IPS-18c (cell line): Measurements from ENCODE around the gene SLC12A7.

ENCODE experiments used
- H3K4me3 ChIP-seq: 2 replicates; pipeline ENCODE4 v1.7.0; 2013; ENCODE audit warnings: low read depth, mild to moderate bottlenecking, low read length, moderate library complexity; ENCODE audit not compliant: insufficient read depth
- H3K9me3 ChIP-seq: one replicate; pipeline ENCODE4 v1.6.1; 2013; ENCODE audit warnings: mild to moderate bottlenecking, low read length, moderate library complexity; ENCODE audit not compliant: control insufficient read depth, insufficient read depth

SLC12A7 gene

DNA sequence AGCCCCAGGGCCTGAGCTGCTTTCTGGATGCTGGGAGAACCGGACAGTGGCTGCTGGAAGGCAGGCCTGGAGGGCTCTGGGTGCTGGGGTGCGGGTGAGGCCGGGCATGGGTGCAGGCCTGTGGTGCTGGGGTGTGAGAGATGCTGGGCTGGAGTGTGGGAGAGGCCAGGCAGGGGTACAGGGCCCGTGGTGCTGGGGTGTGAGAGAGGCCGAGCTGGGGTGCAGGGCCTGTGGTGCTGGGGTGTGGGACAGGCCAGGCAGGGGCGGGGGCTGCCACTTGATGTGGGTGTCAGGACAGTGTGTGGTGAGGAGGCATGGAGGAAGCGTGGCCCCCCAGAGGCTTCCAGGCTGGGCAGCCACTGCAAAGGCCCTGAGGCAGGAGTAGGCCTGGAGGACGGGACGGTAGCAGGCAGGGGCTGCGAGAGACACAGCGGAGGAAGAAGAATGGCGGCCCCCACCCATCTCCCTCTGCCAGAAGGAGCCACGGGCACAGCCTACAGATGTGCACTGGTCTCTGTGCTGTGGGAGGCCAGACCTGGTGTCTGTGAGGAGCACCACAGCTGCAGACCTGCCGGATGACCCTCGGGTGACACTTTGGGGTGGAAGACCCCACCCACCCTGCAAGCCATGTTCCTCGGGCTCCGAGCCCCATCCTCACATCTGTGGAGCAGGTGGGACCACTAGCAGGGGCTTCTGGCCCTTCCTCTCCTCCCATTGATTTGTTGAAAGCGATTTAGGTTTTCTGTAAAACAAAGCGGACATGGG, 94.0 kb downstream of the SLC12A7 start:
- Histone ChIP-seq H3K4me3 (no peak overlapping the region), H3K9me3 (no peaks in the 10 kb centered on the region)

DNA sequence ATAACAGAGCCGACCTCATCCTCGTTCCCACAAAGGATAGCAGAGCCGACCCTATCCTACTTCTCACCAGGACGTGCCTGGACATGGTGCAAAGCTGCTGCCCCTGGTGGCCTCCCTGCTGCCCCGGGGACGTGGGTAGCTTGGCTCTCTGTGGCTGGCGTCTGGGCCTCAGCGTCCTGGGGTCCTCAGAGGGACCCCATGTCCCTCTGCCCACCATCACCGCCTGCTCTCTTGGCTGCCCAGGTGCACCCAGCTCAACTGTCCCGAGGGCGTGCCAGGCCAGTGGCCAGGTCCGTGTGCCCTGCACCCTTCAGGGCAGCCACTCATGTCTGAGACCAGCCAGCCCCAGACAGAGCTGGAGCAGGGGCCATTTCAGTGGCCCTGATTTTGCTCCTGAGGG, 94.8 kb downstream of the SLC12A7 start:
- Histone ChIP-seq H3K9me3 (no peaks in the 10 kb centered on the region), H3K4me3 (no peak overlapping the region)

DNA sequence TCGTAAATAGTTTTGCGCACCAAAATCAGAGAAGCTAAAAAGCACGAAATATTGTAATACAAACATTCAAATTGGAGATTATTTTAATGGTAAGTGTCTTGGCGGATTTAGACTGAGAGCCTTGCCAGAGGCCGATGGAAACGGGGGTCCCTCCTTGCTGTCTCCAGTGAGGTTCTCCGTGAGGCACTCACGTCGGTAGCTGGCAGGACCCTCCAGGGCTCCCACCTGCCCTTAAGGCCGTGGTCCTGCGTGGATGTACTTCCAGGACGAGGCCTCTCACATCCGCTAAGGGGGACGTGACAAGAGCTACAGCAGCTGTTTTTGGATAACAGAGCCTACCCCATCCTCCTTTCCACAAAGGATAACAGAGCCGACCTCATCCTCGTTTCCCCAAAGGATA, 95.4 kb downstream of the SLC12A7 start:
- Histone ChIP-seq H3K4me3 (no peak overlapping the region), H3K9me3 (no peaks in the 10 kb centered on the region)

DNA sequence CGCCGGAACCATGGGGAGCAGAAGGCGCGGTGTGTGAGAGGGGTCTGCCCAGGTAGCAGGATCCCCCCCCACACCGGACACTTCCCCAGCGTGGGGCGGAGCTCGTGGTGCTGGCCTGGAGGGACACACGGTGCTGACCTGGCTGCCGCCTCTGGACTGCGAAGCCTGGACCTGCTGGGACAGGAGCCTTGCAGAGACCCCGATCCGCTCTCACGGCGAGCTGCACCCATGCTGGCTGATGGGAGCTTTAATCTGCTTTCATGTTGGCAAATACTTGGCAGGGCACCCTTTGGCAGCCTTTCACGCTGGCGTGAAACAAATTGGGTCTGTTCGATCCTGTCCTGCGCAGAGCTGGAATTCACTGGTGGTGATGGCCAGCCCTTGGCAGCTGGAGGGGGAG, 95.8 kb downstream of the SLC12A7 start:
- Histone ChIP-seq H3K4me3 (no peak overlapping the region), H3K9me3 (no peaks in the 10 kb centered on the region)

DNA sequence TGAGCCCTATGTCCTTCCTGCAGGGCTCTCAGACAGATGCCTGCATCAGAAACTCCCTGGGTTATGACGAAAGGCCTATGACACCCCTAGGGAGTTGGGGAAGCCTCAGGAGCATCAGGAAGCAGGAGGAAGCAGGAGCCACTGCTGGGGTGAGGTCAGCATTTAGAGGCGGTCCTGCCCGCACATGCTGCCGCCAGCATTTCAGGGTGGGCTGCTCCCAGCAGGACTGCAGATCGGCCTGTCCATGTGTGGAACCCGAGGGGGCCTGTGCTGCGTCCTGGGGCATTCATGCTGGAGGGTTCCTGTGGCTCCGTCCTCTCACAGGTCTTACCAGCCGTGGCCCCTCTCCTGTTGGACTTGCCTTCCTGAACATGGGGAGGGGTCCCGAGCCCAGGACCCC, 96.4 kb downstream of the SLC12A7 start:
- Histone ChIP-seq H3K9me3 (no peaks in the 10 kb centered on the region), H3K4me3 (no peak overlapping the region)

DNA sequence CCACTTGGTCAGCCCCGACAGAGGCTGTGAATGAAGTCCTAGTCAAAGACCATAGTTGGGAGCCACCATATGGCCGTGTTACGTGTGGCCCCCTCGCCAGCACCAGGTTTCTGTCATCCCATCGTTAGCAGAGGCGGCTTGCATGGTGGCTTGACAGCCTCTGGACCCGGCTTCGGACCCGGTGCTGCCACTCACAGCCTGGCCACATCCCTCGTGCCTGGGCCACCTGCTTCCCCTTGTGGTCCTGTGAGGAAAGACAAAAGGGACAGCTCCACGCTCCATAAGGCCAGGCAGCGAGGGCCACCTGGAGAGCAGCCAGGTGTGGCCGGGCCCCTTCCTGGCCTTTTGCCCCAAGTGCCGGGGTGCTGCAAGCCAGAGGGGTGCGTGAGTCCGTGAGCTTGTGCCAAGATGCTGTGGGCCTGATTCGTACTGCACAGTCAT, 97.1 kb downstream of the SLC12A7 start:
- Histone ChIP-seq H3K4me3 (no peak overlapping the region), H3K9me3 (no peaks in the 10 kb centered on the region)

DNA sequence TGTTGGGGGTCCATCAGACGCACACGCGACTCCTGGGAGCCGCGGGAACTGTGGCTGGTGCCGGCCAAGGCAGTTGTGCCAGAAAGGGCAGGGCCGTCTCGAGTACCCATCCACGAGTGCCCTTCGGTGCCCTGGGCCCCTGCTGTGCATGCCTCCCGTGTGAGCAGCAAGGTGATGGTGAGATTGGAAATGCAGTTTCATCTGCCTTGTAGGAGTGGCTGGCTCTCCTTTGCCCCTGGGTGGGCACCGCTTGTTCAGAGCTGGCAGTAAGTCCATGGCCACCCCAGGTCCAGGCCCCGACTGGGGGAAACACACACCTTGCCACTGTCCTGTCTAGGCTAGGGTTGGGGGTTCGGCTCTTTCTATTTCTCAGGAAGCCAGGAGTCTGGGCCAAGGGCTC, 97.5 kb downstream of the SLC12A7 start:
- no peak overlapping the region for H3K4me3 ChIP-seq
- H3K9me3 ChIP-seq, result no peaks in the 10 kb centered on the region

DNA sequence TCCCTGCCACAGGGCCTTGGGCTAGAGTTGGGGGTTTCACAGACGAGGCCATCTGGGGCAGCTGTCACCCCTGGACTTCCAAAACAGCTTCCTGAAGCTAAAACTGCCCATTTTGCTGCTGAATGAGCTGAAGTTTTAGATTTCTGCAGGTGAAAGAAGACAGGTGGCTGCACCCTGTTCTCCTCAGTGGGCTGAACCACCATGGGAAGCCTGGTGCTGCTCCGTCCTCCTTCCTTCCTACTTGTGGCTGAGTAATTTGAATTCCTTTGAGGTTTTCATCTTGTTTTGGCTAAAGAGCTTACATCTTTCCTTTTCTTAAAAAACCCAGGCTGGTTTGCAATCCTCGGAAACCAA, 97.9 kb downstream of the SLC12A7 start:
- no peaks in the 10 kb centered on the region for H3K9me3 ChIP-seq
- H3K4me3 ChIP-seq, result no peak overlapping the region

DNA sequence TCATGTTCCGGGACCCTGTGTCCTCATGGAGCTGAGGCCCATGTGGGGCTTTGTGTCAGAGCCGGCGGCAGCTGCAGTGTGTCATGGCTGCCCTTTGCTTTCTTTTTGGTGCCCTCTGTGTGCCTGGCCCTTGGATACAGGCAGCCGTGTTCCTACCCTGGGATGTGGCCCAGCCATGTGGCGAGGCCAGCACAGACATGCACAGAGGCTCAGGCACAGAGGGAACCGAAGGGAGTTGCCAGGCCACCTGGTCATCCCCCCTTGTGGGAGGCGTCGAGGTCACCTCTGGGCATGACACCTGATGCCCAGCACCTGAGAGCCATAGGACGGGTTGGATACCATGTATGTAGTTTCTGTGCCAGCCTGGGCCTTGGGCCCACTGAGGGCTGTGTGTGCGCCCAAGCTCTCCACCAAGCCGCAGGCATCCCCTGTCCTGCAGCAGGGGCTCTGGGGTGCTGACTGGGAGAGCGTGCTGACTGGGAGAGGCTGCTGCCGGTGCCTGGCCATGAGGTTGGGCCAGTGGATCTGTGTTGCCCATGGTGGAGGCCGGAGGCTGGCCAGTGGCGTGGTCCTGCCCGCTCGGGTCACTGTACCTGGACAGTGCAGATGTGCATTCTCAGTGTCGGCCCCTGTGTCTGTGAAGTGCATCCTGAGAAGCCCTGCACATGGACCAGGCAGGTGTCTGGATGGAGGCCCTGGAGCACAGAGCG, 98.5 kb downstream of the SLC12A7 start:
- Histone ChIP-seq H3K4me3 (no peak overlapping the region), H3K9me3 (no peaks in the 10 kb centered on the region)

DNA sequence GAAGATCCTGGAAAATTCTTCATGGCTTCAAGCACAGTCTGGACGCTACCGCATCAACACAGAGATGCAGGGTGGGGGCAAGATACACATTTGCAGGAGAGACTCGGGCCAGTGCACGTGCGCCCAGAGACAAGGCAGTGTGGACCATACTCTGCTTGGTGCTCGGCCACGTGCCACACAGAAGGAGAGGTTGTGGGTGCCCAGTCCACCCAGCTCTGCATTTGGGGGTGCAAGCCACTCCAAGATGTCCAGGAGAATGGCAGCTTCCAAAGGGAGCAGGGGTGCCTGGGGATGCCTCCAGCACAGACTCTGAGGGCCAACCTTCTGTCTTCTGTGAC, 99.0 kb downstream of the SLC12A7 start:
- Histone ChIP-seq H3K9me3 (no peaks in the 10 kb centered on the region), H3K4me3 (no peak overlapping the region)

DNA sequence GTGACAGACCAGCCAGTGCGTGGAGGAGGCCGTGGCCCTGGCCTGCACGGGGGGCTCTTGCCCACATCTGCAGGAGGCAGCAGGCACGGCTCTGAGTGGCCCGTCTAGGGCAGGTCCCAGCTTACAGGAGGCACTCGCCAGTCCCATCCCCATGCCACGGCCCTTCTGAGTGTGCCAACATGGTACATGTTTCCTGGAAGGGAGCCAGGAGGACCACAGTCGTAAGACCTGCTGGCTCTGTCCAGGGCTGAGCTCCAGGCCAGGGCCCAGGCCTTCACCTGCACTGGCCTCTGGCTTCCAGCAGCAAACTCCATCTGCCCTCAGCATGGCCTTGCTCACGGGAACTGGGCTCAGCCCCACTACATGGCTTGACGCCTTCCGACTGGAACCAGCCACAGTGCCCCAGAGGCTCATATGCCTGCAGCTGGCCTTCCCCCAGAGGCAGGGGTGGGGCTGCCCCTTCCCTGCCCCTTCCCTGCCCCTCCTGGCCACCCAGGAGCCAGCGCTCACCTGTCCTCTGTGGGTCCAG, 99.5 kb downstream of the SLC12A7 start:
- H3K4me3 ChIP-seq, result no peak overlapping the region
- H3K9me3 ChIP-seq, result no peaks in the 10 kb centered on the region

DNA sequence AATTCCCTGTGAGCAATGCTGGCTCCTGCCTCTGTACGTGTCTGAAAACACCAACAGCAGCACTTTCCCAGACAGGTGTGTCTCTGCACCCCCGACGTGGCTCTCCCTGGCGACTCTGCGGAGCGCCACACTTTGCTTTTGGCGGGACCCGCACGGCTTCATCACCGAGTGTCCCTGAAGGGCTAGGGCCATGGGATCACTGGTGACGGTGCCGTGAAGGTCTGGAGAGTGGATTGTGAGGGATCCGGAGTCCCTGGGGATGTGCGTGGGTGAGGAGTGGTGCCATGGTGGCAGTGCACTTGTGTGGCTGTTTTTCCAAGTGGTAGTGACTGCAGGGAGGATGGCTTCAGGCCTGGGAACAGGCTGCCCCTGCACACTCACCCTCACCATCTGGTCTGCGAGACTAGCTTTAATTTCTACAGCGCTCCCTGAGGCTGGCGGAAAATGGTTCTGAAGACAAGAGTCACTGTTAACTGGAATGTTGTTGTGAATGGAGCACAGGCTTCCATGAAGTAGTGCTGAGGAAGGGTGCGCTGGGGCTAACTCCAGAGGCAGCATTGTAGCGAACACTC, 100.0 kb downstream of the SLC12A7 start:
- H3K9me3 ChIP-seq, result no peaks in the 10 kb centered on the region
- H3K4me3 ChIP-seq, result no peak overlapping the region

DNA sequence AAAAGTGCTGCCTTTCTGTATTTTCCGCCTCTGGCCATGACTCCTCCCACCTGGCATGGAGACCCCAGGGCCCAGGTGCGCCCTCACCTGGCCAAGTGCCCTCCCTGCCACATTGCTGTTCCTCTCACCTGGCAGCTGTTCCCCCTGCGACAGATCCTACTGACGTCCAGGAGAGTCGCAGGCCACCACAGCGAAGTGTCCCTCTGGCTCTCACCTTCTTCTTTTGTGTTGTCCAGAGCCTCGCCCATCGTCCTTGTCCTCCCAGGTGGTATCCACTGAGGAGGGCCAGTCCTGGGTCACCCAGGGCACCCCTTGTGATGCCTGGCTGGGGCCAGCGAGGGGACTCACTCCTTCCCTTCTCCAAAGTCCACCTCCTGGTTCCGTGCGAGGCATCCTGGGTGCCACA, 100.6 kb downstream of the SLC12A7 start:
- Histone ChIP-seq H3K9me3 (no peaks in the 10 kb centered on the region), H3K4me3 (no peak overlapping the region)

DNA sequence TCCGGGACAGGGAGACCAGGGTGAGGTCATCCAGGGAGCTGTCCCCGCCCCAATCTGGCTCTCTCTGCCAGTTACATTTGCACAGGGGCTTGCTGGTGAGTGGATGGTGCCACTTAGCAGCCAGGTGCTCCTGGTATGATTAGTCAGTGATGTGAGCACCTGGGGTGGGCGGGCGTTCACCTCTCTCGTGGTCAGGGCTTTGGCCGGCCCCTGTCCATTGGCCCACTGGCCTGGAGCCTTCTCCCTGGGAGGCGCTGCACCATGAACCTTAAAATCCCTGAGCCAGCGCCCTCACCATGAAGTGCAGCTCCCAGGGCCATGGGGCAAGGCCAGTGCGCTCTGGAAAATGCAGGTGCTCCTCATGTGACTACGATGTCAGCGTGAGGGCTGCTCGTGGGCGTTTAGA, 101.2 kb downstream of the SLC12A7 start:
- Histone ChIP-seq H3K4me3 (no peak overlapping the region), H3K9me3 (no peaks in the 10 kb centered on the region)

DNA sequence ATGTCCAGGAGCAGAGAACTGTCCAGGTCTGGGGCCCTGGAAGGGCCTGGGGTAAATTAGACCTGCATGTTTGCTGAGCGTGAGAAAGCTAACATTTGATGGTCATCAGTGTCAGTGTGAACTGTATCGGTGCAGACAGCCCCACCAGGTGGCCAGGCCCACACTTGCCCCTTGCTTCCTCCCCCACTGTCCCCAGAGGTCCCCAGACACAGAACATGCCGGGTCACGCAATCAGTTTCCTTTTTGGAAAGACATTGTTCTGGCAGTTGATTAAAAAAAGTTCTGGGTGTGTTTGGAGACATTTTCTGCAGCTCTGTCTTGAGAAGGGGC, 101.7 kb downstream of the SLC12A7 start:
- peaks cover 2% of the 10 kb centered on the region for H3K9me3 ChIP-seq
- no peak overlapping the region for H3K4me3 ChIP-seq

DNA sequence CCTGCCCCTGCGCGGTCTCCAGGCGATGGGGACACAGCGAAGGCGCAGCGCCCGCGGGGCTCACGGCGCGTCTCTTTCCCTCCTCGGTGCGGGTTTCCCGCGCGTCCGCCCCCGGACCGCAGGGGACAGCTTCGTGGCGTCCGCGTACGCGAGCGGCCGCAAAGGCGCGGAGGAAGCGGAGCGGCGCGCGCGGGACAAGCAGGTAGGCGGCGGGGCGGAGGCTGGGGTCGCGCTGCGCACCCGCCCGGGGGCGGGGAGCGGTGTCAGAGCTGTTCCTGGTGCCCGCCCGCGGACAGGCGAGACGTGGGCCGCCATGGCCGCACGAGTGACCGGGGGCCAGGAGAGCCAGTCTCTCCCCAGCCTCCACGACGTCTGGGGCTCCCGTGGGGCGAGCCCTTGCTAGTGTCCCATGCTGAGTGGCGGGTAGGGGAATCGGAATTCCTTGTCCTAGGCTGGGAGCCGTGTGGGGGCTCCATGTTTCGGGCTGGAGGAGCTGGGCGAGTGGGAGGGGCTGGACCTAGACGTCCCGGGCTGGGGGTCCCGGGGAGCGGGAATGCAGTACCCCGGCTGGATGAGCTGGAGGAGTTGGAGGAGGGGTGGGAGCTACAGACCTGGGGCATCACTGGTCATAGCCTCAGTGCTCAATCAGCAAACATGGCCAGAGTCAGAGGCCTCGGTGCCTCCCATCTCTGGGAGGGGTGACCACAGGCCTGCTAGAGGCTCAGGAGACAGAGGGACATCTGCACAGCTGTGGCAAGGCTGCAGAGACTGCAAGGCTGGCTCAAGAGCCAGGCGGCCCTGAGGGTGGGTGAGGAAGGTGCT, 102.3 kb downstream of the SLC12A7 start:
- Histone ChIP-seq H3K9me3 (peaks cover 2% of the 10 kb centered on the region), H3K4me3 (peak overlapping the region; percentile 58)

DNA sequence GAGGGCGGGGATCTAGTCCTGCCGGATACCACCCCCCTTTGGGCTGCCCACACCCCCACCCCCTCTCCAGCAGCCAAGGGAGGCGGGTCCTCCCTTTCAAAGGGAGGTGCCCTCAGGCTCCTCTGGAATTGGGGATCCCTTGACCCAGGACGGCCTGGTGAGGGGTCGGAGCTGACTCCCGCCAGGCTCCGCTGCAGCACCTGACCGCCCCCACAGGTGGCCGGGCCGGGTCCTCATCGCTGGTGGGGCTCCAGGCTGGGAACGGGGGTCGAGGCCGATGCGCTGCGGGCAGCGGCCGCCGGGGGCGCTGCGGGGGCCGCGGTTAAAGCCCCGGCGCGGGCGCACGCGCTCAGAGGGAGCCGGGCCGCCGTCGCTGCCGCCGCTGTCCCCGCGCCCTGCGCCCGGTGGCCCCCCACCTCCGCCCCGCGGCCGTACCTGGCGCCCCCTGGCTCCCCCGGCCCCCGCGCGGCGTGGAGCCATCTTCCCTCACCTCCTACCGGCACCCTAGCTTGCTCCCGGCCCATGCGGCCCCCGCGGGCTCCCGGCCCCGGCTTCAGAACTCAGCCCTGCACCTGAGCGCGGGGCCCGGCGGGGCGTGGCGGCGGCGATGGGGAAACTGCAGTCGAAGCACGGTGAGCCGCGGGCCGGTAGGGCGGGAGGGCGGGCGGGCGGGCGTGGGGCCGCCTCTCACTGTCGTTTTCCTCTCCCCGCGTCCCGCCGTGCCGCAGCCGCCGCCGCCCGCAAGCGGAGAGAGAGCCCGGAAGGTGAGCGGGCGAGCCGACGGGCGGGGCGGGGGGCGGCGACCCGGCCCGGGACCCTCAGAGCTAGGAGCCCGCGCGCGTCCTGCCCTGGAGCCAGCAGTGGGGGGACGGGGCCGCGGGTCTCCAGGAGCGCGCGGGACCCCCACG, 103.2 kb downstream of the SLC12A7 start, which contains the start of gene NKD2:
Gene NKD2, plus strand, starts transcription at position 352 of the 908 bp plus-strand sequence. Its CDS starts 256 bp downstream, at position 608.
- Histone ChIP-seq H3K4me3 (peak within 1 kb of the TSS; percentile 58), H3K9me3 (peaks cover 2% of the 10 kb centered on the region)
